ENCODE results near the gene UBE3D.
"Not testable (repeated sequence)": the region's sequence is repeated elsewhere in the genome, so short reads cannot be mapped to it uniquely, and the experiment has no call there.

UBE3D gene

GRCh38 chr6:83055366-83055964 is 10.2 kb downstream of the UBE3D start:
- DNase-seq (ENCODE audit: low read depth in 3 of 3) = no peak

GRCh38 chr6:83053678-83054077 is 12.0 kb downstream of the UBE3D start:
- no peak for DNase-seq (ENCODE audit: low read depth in 3 of 3)

- DNase-seq (ENCODE audit: low read depth in 3 of 3) = no peak
Observed at GRCh38 chr6:83051377-83052172, 14.1 kb downstream of the UBE3D start.

- no peak for DNase-seq (ENCODE audit: low read depth in 3 of 3)
Observed at GRCh38 chr6:83047065-83047754, 18.4 kb downstream of the UBE3D start.

GRCh38 chr6:83044091-83044768 is 21.4 kb downstream of the UBE3D start:
- DNase-seq (ENCODE audit: low read depth in 3 of 3) = no peak

GRCh38 chr6:83042467-83043053 is 23.1 kb downstream of the UBE3D start:
- no peak for DNase-seq (ENCODE audit: low read depth in 3 of 3)

GRCh38 chr6:83038246-83038645 is 27.4 kb downstream of the UBE3D start:
- DNase-seq (ENCODE audit: low read depth in 3 of 3) = no peak

- DNase-seq (ENCODE audit: low read depth in 3 of 3) = no peak
Observed at GRCh38 chr6:83031689-83032088, 34.0 kb downstream of the UBE3D start.

- no peak for DNase-seq (ENCODE audit: low read depth in 3 of 3)
Observed at GRCh38 chr6:83019741-83020140, 45.9 kb downstream of the UBE3D start.

GRCh38 chr6:83011131-83011530 is 54.5 kb downstream of the UBE3D start:
- DNase-seq (ENCODE audit: low read depth in 3 of 3) = not testable (repeated sequence)

GRCh38 chr6:83008626-83009025 is 57.0 kb downstream of the UBE3D start:
- no peak for DNase-seq (ENCODE audit: low read depth in 3 of 3)

GRCh38 chr6:83006270-83006905 is 59.3 kb downstream of the UBE3D start:
- DNase-seq (ENCODE audit: low read depth in 3 of 3) = no peak

- no peak for DNase-seq (ENCODE audit: low read depth in 3 of 3)
Observed at GRCh38 chr6:82996156-82996555, 69.5 kb downstream of the UBE3D start.

- no peak for DNase-seq (ENCODE audit: low read depth in 3 of 3)
Observed at GRCh38 chr6:82995066-82995465, 70.6 kb downstream of the UBE3D start.

- no peak for DNase-seq (ENCODE audit: low read depth in 3 of 3)
Observed at GRCh38 chr6:82989736-82990290, 75.8 kb downstream of the UBE3D start.

- DNase-seq (ENCODE audit: low read depth in 3 of 3) = no peak
Observed at GRCh38 chr6:82988930-82989351, 76.7 kb downstream of the UBE3D start.

- DNase-seq (ENCODE audit: low read depth in 3 of 3) = no peak
Observed at GRCh38 chr6:82987951-82988350, 77.7 kb downstream of the UBE3D start.

- DNase-seq (ENCODE audit: low read depth in 3 of 3) = no peak
Observed at GRCh38 chr6:82987416-82987815, 78.2 kb downstream of the UBE3D start.

GRCh38 chr6:82984720-82985119 is 80.9 kb downstream of the UBE3D start:
- DNase-seq (ENCODE audit: low read depth in 3 of 3) = no peak

- no peak for DNase-seq (ENCODE audit: low read depth in 3 of 3)
Observed at GRCh38 chr6:82980086-82980485, 85.6 kb downstream of the UBE3D start.

GRCh38 chr6:82979657-82980056 is 86.0 kb downstream of the UBE3D start:
- DNase-seq (ENCODE audit: low read depth in 3 of 3) = no peak
